KMS-11 (cell line): ENCODE results near the gene HDAC4.

Experiments used
- H2AFZ ChIP-seq: fragments of 200-600 bp; sonication (generic); 2 replicates; pipeline ENCODE4 v1.6.1; 2016; ENCODE audit warnings: antibody characterized with exemption, mixed run types, low read depth
- H3K27ac ChIP-seq: fragments of 200-600 bp; sonication (generic); 2 replicates; pipeline ENCODE4 v1.6.1; 2016; ENCODE audit warnings: mild to moderate bottlenecking, mixed run types
- H3K27me3 ChIP-seq: fragments of 200-600 bp; sonication (generic); 2 replicates; pipeline ENCODE4 v1.6.1; 2017; ENCODE audit warnings: mild to moderate bottlenecking, low read depth, mixed run types, moderate library complexity; ENCODE audit not compliant: insufficient read depth
- H3K36me3 ChIP-seq: fragments of 200-600 bp; sonication (generic); 2 replicates; pipeline ENCODE4 v1.6.1; 2017; ENCODE audit warnings: mild to moderate bottlenecking, mixed run types; ENCODE audit not compliant: insufficient read depth
- H3K4me1 ChIP-seq: fragments of 200-600 bp; sonication (generic); 2 replicates; pipeline ENCODE4 v1.6.1; 2016; ENCODE audit warnings: mild to moderate bottlenecking, low read depth, mixed run types; ENCODE audit not compliant: poor library complexity, severe bottlenecking
- H3K4me2 ChIP-seq: fragments of 200-600 bp; sonication (generic); 2 replicates; pipeline ENCODE4 v1.7.0; 2016; ENCODE audit warnings: mild to moderate bottlenecking, mixed run types
- H3K4me3 ChIP-seq: fragments of 200-600 bp; sonication (generic); IDR thresholded peaks from 2 replicates; pipeline ENCODE4 v1.6.1; 2017; ENCODE audit warnings: low read depth, low read length, mixed read lengths; ENCODE audit not compliant: insufficient read depth
- H3K79me2 ChIP-seq: fragments of 200-600 bp; sonication (generic); 2 replicates; pipeline ENCODE4 v1.6.1; 2016; ENCODE audit warnings: low read depth, mixed run types; ENCODE audit not compliant: insufficient read depth
- H3K9ac ChIP-seq: fragments of 200-600 bp; sonication (generic); 2 replicates; pipeline ENCODE4 v1.6.1; 2016; ENCODE audit warnings: mild to moderate bottlenecking, mixed run types
- H4K20me1 ChIP-seq: fragments of 200-600 bp; sonication (generic); 2 replicates; pipeline ENCODE4 v1.6.1; 2016; ENCODE audit warnings: mild to moderate bottlenecking, mixed run types; ENCODE audit not compliant: insufficient read depth
- CTCF ChIP-seq: fragments of 200-600 bp; sonication (generic); conservative IDR thresholded peaks from 2 replicates; pipeline ENCODE4 v1.6.1; 2017; ENCODE audit warnings: low read depth, mild to moderate bottlenecking, antibody characterized with exemption, low read length, moderate library complexity, mixed read lengths

Gene HDAC4

GRCh38 chr2:239086325-239087020 is 314.3 kb downstream of the HDAC4 start:
- Histone ChIP-seq H2AFZ (no peak overlapping the region), H4K20me1 (no peaks in the 10 kb centered on the region), H3K27ac (no peak overlapping the region), H3K4me3 (no peak overlapping the region), H3K9ac (no peak overlapping the region), H3K36me3 (no peaks in the 10 kb centered on the region), H3K4me1 (no peaks in the 10 kb centered on the region), H3K79me2 (no peaks in the 10 kb centered on the region), H3K27me3 (no peaks in the 10 kb centered on the region), H3K4me2 (no peak overlapping the region)
- TF ChIP-seq CTCF = no peak

GRCh38 chr2:239085201-239085992 is 315.4 kb downstream of the HDAC4 start:
- Histone ChIP-seq H3K79me2 (no peaks in the 10 kb centered on the region), H3K4me2 (no peak overlapping the region), H2AFZ (no peak overlapping the region), H3K36me3 (no peaks in the 10 kb centered on the region), H3K4me3 (no peak overlapping the region), H3K27me3 (no peaks in the 10 kb centered on the region), H3K9ac (no peak overlapping the region), H3K4me1 (no peaks in the 10 kb centered on the region), H4K20me1 (no peaks in the 10 kb centered on the region), H3K27ac (no peak overlapping the region)
- no peak for TF ChIP-seq CTCF

GRCh38 chr2:239084007-239084406 is 316.8 kb downstream of the HDAC4 start:
- no peaks in the 10 kb centered on the region for H3K4me1 ChIP-seq
- no peak for TF ChIP-seq CTCF
- no peaks in the 10 kb centered on the region for H3K27me3 ChIP-seq
- H3K4me2 ChIP-seq = no peak overlapping the region
- no peaks in the 10 kb centered on the region for H3K79me2 ChIP-seq
- H3K27ac ChIP-seq = no peak overlapping the region
- H3K36me3 ChIP-seq = no peaks in the 10 kb centered on the region
- no peak overlapping the region for H3K9ac ChIP-seq
- no peaks in the 10 kb centered on the region for H4K20me1 ChIP-seq
- H3K4me3 ChIP-seq = no peak overlapping the region
- H2AFZ ChIP-seq = no peak overlapping the region

- Histone ChIP-seq H3K27ac (no peak overlapping the region), H3K4me1 (no peaks in the 10 kb centered on the region), H3K4me3 (no peak overlapping the region), H3K9ac (no peak overlapping the region), H3K4me2 (no peak overlapping the region), H4K20me1 (no peaks in the 10 kb centered on the region), H3K79me2 (no peaks in the 10 kb centered on the region), H3K36me3 (no peaks in the 10 kb centered on the region), H2AFZ (no peak overlapping the region), H3K27me3 (no peaks in the 10 kb centered on the region)
- TF ChIP-seq CTCF = no peak
Observed at GRCh38 chr2:239082425-239082824, 318.4 kb downstream of the HDAC4 start.
